Right lobe of liver (tissue), 4 donors: ENCODE measurements around the gene MIA3.

Experiments used
- CTCF ChIP-seq, 4 donors: fragments of 200-600 bp in 3 of 4; fragments of 450-650 bp in 1 of 4; IDR thresholded peaks; one replicate each; pipeline versions ENCODE4 v1.5.1 to v1.8.0; 2016 to 2022; ENCODE audit warnings: antibody characterized with exemption in 4 of 4, mild to moderate bottlenecking in 2 of 4
- POLR2A ChIP-seq: fragments of 450-650 bp; IDR thresholded peaks from one replicate; pipeline ENCODE4 v1.6.1; 2017; ENCODE audit warnings: antibody characterized with exemption, mild to moderate bottlenecking
- donor health status: DM: no; HTN: no; CAD: no.
- donor health status: DM: no; HTN: no; CAD: no.
- donor health status: DM: no; HTN: yes; CAD: no.

- TF ChIP-seq CTCF (IDR thresholded peaks at IDR 0.05) (no peak), POLR2A (no peak)
Measured at GRCh38 chr1:222583079-222583478, 34.8 kb upstream of the MIA3 start.
